Measurements from ENCODE around the gene ST6GALNAC6.

GRCh38 chr9:127835991-127836516 is 63.3 kb downstream of the ST6GALNAC6 start:
- no peak for TF ChIP-seq CTCF (conservative IDR thresholded peaks at IDR 0.05 in 1 of 2, IDR thresholded peaks at IDR 0.05 in 1 of 2; ENCODE audit: extremely low read depth in 1 of 2, insufficient read depth in 1 of 2, low read depth in 1 of 2, low read length in 2 of 2)
- no peak for TF ChIP-seq EZH2 (IDR thresholded peaks at IDR 0.05; ENCODE audit: borderline replicate concordance, low read length)

Data from mammary epithelial cell (primary cell).